GM12874 (cell line): ENCODE data around the gene DBN1.

Experiments used
- CTCF ChIP-seq: IDR thresholded peaks from 2 replicates; pipeline ENCODE4 v1.5.1; 2011; ENCODE audit warnings: low read depth, mild to moderate bottlenecking, control low read depth, low read length, moderate library complexity; ENCODE audit not compliant: insufficient read depth

The DBN1 gene

GRCh38 chr5:177457852-177458681 lies 15.4 kb downstream of the DBN1 start:
- no peak for TF ChIP-seq CTCF

DNA sequence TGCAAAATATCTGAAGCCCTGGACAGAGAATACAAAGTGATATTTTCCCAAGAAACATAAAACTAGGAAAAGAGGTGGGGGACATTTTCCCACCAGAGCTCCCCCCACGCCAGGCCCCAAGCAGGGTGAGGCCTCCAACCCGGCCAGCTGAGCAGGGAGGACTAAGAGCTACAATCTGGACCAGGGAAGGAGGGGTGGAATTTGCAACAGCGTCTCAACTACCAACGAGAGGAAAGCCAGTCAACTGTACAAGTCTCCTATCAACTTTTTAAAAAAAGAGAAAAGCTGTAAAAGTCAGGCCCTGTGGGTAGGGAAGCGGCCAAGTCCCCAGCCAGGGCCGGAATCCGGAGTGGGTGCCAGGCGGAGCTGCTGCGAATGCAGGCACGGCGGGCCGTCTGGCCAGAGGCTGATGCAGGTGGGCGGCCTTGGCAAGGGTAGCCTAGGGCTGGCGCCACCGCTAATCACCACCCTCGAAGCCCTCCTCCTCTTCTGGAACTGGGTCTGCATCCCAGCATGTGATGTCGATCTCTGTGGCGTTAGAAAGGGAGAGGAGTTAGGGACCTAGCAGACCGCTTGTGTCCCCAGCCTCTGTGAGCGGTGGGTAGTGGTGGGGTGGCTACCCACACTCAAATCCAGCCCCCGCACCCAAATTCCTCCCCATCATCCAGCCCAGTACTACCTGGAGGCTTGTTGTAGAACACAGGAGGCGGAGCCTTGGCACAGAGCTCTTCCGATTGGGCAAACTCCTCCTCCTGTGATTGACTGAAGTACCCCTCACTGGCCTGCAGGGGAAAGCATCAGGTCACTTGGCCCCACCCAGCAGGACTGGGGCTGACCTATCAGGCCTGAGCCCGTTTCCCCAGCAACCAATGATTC lies 16.2 kb downstream of the DBN1 start:
- TF ChIP-seq CTCF: peak; percentile 65; the same call in 1 of the 2 replicates

- no peak for TF ChIP-seq CTCF
Observed at GRCh38 chr5:177456591-177456964, 16.9 kb downstream of the DBN1 start.

DNA sequence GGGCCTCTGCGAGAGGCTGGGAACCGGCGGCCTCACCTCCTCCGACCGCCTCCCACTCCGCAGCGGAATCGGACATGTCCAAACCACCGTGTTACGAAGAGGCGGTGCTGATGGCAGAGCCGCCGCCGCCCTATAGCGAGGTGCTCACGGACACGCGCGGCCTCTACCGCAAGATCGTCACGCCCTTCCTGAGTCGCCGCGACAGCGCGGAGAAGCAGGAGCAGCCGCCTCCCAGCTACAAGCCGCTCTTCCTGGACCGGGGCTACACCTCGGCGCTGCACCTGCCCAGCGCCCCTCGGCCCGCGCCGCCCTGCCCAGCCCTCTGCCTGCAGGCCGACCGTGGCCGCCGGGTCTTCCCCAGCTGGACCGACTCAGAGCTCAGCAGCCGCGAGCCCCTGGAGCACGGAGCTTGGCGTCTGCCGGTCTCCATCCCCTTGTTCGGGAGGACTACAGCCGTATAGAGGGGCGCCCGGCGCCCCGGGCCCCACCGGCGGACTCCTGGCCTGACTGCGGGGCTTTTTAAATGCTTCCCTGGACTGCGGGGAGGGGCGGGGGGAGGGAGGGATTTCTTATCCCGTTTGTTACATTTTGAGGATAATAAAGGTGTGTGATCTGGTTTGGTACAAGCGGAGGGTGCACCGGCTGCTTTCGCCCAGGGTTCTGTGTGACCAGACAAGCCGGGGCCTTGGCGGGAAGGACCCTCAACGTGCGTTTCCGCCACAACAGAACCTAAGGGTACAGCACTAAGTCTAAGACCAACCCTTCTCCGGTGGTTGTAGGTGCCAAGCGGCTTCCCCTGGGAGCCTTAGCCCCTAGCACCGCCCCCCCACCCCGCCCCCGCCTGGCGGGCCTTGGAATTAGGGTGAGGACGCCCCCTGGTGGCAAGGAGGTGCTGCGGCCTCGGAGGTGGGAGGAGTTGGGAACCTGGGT lies 17.5 kb downstream of the DBN1 start:
- TF ChIP-seq CTCF: peak; percentile 94

DNA sequence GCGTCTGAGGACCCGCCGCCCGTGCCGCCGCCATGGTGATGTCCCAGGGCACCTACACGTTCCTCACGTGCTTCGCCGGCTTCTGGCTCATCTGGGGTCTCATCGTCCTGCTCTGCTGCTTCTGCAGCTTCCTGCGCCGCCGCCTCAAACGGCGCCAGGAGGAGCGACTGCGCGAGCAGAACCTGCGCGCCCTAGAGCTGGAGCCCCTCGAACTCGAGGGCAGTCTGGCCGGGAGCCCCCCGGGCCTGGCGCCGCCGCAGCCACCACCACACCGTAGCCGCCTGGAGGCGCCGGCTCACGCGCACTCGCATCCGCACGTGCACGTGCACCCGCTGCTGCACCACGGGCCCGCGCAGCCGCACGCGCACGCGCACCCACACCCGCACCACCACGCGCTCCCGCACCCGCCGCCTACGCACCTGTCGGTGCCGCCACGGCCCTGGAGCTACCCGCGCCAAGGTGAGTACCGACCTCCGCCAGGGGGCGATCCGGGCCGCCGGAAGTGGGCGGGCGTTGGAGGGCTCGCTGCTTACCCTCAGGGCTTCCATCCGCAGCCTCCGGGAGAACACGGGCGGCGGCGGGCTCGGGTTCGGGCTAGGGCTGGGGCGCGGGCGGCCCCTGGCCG lies 18.3 kb downstream of the DBN1 start:
- TF ChIP-seq CTCF: peak; percentile 88

- peak; percentile 89 for TF ChIP-seq CTCF
Observed at GRCh38 chr5:177454397-177455035, 18.9 kb downstream of the DBN1 start.
